GM19023 (cell line): ENCODE results near the gene TRPT1.

ENCODE experiments used
- ATAC-seq: cut with Tn5 transposase; IDR thresholded peaks from one replicate; pipeline ENCODE4 v1.9.1; 2021; ENCODE audit warnings: mild to moderate bottlenecking, moderate library complexity; ENCODE audit not compliant: unreplicated experiment

The TRPT1 gene, protein sequence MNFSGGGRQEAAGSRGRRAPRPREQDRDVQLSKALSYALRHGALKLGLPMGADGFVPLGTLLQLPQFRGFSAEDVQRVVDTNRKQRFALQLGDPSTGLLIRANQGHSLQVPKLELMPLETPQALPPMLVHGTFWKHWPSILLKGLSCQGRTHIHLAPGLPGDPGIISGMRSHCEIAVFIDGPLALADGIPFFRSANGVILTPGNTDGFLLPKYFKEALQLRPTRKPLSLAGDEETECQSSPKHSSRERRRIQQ

GRCh38 chr11:64225608-64226506 is at the start of gene TRPT1, which contains the start of gene NUDT22:
Gene TRPT1 (minus strand): TSS chr11:64226186. CDS start chr11:64225860, 326 bp downstream.
Gene NUDT22 (plus strand): TSS chr11:64226274. CDS start chr11:64226653, 379 bp downstream.
- peak; percentile 51 for ATAC-seq

- no peak for ATAC-seq
These were observed 49.2 kb upstream of the TRPT1 start for GRCh38 chr11:64275031-64275800.

DNA sequence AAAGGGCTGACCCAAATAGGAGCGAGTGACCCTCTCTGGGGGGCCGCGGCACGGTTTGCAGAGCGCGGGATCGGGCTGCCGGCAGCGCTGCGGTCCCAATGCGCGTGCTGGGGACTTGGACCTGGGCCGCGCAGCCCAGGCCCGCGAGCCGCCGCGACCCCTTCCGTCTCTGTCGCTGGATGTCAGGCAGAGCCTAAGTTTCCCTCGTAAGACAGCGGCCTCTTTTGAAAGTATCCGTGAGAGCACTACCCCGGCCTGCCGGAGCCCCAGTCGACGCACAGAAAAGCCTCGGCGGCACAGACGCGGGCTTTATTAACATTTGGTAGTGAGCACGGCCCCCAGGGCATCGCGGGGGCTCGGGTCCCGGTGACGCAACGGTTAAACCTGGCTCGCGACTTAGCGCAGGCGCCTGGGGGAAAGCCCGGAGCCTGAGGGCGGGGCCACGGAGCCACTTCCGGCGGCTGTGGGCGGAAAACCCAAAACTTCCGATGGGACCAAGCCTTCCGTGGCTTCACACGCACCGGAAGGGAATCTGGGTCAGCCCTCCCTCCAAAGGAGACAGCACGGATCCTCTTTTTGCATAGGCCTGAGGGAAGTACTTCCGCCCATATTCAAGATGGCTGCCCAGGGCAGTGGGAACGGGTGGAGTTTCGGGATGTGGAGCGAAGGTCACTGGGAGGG is 43.7 kb upstream of the TRPT1 start:
- peak; percentile 74 for ATAC-seq

GRCh38 chr11:64268893-64269539 is 43.0 kb upstream of the TRPT1 start:
- peak; percentile 1 for ATAC-seq

DNA sequence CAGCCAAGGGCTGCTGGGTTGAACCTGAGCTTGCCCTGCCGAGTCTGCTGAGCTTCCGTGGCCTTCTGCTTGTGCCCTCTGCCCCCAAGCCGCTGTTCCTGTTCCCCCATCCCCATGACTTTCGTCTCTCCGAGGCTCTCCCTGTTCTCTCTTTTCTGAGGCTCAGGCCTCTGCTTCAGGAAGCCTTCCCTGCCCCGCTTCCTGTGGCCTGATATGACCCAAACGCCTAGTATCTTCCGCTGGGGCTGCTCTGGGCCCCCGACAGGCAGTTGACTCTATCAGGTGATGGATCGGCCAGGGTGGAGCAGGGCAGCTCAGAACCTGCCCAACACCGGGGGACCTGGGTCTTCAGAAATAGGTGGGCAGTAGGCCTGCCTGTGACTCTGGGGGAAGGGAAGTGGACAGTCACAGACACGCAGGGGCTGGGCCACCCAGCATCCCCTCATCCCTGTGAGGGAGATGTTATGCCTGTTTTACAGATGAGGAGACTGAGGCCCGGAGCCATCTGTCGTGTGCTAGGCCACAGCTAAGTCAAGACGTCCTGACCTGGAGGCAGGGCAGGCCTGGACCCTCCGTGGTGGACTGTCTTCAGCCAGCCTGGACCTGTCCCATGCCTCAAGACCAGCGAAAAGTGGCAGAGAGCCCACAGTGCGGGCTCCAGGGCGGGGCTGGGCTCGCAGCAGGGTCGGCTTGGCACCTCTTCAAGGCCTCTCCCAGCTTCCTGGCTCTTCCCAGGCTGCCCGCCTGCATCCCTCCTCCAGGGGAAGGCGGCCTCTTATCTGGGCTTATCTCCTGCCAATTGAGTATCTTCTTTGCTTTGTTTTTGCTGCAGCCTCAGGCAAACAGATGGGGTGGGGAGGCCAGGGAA is 42.3 kb upstream of the TRPT1 start:
- no peak for ATAC-seq

DNA sequence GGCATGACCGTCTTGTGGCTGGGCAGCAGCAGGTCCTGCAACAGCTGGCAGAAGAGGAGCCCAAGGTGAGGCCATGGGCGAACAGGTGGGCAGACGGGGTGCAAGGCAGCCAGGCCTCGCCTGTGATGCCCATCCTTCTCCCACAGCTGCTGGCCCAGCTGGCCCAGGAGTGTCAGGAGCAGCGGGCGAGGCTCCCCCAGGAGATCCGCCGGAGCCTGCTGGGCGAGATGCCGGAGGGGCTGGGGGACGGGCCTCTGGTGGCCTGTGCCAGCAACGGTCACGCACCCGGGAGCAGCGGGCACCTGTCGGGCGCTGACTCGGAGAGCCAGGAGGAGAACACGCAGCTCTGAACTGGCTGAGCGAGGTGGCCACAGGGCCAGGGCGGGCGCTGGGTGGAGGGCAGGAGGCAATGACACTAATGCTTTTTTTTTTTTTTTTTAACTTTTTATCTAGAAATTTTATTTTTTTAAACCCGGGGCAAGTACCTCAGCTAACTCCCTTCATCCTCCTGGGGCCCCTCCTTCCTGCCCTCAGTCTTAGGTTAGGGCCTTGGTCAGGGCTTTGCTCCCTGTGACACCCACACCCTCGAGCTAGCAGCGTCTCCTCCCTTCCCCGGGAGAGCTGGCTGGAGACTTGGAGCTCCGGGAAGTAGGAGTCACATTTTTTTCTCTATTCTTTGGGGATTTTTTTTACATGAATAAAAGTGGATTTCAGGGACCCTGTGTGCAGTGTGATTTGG is 41.4 kb upstream of the TRPT1 start:
- ATAC-seq, result no peak

DNA sequence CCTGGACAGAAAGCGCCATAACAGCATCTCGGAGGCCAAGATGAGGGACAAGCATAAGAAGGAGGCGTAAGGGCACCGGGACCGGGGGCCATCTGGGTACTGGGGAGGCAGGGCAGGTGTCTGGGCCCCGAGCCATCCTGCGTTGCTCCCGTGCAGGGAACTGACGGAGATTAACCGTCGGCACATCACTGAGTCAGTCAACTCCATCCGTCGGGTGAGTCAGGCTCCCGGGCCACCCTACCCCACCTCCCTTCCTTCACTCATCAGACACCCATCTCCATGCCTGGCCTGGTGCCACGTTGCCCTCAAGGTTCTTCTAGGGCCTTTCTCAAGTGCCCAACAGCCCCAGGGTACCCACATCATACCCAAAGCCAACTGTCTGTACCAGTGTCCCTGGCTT is 40.4 kb upstream of the TRPT1 start:
- no peak for ATAC-seq

- ATAC-seq, result no peak
These were observed 39.5 kb upstream of the TRPT1 start for GRCh38 chr11:64265176-64266160.

GRCh38 chr11:64264371-64264852 is 38.4 kb upstream of the TRPT1 start:
- ATAC-seq, result no peak

DNA sequence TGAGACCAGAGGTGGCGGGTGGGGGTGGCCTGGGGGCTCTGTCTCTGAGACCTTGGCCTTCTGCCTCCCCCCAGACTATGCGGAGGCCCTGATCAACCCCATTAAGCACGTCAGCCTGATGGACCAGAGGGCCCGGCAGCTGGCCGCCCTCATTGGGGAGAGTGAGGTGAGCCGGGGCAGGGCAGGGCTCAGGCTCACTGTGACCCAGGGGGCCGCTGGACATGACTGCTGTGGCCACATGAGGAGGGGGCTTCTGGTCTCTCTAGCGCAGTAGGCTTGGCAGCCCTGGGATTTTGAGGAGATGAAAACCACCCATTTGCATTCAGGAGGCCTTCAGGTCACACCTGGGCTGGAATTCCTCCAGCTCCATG is 37.9 kb upstream of the TRPT1 start:
- ATAC-seq, result no peak

DNA sequence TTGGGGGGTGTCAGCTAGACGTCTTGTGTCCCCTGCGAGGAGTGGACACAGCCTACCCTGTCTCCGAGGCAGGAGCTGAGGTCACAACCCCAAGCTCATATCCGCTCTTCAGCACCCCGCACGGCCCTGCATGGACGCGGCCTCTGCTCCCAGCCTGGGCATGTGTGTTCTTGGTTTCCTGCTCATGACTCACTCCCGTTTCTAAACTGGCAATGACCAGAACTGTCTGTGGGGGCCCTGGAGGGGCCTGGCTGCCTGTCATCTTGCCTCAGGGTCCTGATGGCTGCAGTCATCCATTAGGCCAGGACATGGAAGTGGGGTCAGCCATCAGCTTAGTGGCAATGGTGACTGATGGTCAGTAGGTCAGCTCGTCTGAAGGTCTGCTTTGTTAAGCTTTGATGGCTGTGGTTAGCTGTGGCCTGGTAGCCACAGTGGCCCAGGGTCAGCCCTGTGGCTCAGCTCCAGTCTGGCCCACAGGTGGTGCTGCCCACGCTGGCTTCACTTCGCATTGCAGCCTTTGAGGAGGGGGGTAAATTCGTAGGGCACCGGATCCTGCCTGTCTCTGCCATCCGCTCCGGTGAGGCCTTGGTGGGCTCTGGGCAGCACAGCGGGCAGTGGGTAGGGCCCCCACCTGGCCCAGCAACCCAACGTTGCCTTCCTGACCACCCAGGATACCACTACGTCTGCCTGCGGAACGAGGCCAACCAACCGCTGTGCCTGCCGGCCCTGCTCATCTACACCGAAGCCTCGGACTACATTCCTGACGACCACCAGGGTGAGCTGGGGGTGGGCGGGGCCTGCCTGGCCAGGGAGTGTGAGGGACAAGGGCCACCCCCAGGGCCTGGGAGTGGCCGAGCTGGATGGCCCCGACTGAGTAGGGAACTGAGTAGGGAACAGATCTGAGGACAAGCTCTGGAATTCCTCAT is 37.3 kb upstream of the TRPT1 start:
- no peak for ATAC-seq

GRCh38 chr11:64262271-64263002 is 36.5 kb upstream of the TRPT1 start:
- ATAC-seq, result no peak

- no peak for ATAC-seq
These were observed 35.6 kb upstream of the TRPT1 start for GRCh38 chr11:64261556-64262080.

- ATAC-seq, result no peak
These were observed 34.2 kb upstream of the TRPT1 start for GRCh38 chr11:64260147-64260708.

DNA sequence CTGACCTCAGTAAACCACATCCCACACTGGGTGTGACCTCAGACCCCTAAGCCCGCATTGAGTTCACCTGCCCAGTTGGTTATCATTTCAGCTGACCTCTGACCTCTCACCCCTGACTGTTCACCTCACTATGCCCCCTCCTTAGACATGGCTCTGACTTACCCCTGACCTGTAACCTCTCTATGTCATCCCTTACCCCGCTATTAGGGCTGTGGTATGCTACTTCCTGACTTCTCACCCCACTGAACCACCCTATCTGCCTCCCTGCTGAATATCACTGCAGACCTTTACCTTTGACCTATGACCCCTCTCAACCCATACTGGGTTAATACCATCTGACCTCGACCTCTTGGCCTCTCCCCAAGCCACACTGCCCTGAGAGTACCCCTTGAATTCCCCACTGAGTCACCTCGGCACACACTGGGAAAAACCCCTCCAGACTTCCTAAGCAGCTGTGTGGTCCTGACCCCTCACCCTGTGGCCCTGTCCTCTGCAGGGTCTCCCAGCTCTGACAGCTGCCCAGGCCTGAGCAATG is 33.6 kb upstream of the TRPT1 start:
- ATAC-seq, result no peak
